OCI-LY3 (cell line): ENCODE data around the gene KHDRBS1.
A peak's percentile ranks its signal among the peaks of the same experiment; 100 is the strongest.

Experiments used
- H2AFZ ChIP-seq: fragments of 200-600, 300-600 bp; shearing (Covaris generic); 2 replicates; pipeline ENCODE4 v1.6.0; 2014; ENCODE audit warnings: antibody characterized with exemption, low read depth, low read length
- H3K27ac ChIP-seq: fragments of 200-600, 300-600 bp; sonication (generic); 2 replicates; pipeline ENCODE4 v1.5.1; 2014; ENCODE audit warnings: mild to moderate bottlenecking, low read length, moderate library complexity, mixed read lengths
- H3K27me3 ChIP-seq: fragments of 200-600, 300-600 bp; sonication (generic); 2 replicates; pipeline ENCODE4 v1.6.1; 2014; ENCODE audit warnings: low read depth, low read length, mixed read lengths
- H3K36me3 ChIP-seq: fragments of 200-600, 300-600 bp; sonication (generic); replicated peaks from 2 replicates; pipeline ENCODE3; 2014; ENCODE audit warnings: low read depth, low read length, mixed read lengths
- H3K4me1 ChIP-seq: fragments of 300-600, 200-600 bp; sonication (generic); 2 replicates; pipeline ENCODE4 v1.6.1; 2014; ENCODE audit warnings: low read length, mixed read lengths
- H3K4me2 ChIP-seq: fragments of 200-600, 300-600 bp; sonication (generic); 2 replicates; pipeline ENCODE4 v1.6.1; 2014; ENCODE audit warnings: low read length, mixed read lengths
- H3K4me3 ChIP-seq: fragments of 300-600, 200-600 bp; sonication (generic); 2 replicates; pipeline ENCODE4 v1.5.1; 2014; ENCODE audit warnings: antibody characterized with exemption, mild to moderate bottlenecking, low read length, moderate library complexity
- H3K79me2 ChIP-seq: fragments of 300-600, 200-600 bp; shearing (Covaris generic); 2 replicates; pipeline ENCODE4 v1.6.1; 2014; ENCODE audit warnings: mild to moderate bottlenecking, low read length, mixed read lengths
- H3K9ac ChIP-seq: fragments of 300-600, 200-600 bp; shearing (Covaris generic); 2 replicates; pipeline ENCODE4 v1.6.0; 2014; ENCODE audit warnings: mild to moderate bottlenecking, low read length, moderate library complexity
- H3K9me3 ChIP-seq: fragments of 200-600, 300-600 bp; shearing (Covaris generic); 2 replicates; pipeline ENCODE4 v1.6.1; 2014; ENCODE audit warnings: low read length, mixed read lengths; ENCODE audit not compliant: insufficient read depth
- H4K20me1 ChIP-seq: fragments of 200-600, 300-600 bp; sonication (generic); 2 replicates; pipeline ENCODE4 v1.6.1; 2016; ENCODE audit warnings: low read length, mixed read lengths; ENCODE audit not compliant: insufficient read depth
- CTCF ChIP-seq: fragments of 200-600, 300-600 bp; sonication (generic); IDR thresholded peaks from 2 replicates; pipeline ENCODE4 v1.5.1; 2014; ENCODE audit warnings: antibody characterized with exemption, low read length, low read depth
- EZH2phosphoT487 ChIP-seq: fragments of 200-600 bp; shearing (Covaris generic); IDR thresholded peaks from 2 replicates; pipeline ENCODE4 v1.6.1; 2018; ENCODE audit warnings: antibody characterized with exemption, mixed run types, low read depth

Gene KHDRBS1

GRCh38 chr1:31978843-31979400, 34.7 kb upstream of the KHDRBS1 start:
- peaks cover 16% of the 10 kb centered on the region for H3K4me1 ChIP-seq
- no peaks in the 10 kb centered on the region for H3K79me2 ChIP-seq
- no peak overlapping the region for H3K27ac ChIP-seq
- H3K27me3 ChIP-seq: no peaks in the 10 kb centered on the region
- no peaks in the 10 kb centered on the region for H3K9me3 ChIP-seq
- no peaks in the 10 kb centered on the region for H4K20me1 ChIP-seq
- no peak overlapping the region for H3K4me3 ChIP-seq
- no peaks in the 10 kb centered on the region for H3K36me3 ChIP-seq
- no peak overlapping the region for H3K4me2 ChIP-seq
- H2AFZ ChIP-seq: no peak overlapping the region
- no peak overlapping the region for H3K9ac ChIP-seq
- no peak for TF ChIP-seq CTCF
- TF ChIP-seq EZH2phosphoT487: no peak

DNA sequence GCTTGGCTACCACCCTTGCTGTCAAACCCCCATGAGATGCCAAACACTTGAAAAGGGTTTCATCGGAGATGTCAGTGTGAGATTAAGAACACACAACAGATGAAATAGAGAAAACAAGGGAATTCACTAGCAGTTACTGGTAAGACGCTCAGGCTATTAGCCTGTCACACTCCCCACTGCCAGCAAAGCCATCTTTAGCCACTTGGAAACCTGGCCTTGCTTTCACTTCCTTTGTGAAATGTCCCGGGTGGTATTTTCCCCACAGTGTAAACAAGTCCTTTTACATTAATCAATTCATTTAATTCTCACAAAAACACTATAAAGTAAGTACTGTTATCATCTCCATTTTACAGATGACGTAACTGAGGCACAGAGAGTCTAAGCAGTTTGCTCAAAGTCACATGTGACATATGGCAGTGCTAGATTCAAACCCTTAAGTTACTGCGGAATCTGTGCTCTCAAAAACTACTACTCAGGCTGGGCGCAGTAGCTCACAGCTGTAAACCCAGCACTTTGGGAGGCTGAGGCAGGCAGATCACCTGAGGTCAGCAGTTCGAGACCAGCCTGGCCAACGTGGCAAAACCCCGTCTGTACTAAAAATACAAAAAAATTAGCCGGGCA, 32.7 kb upstream of the KHDRBS1 start:
- Histone ChIP-seq H4K20me1 (no peaks in the 10 kb centered on the region), H3K9me3 (no peaks in the 10 kb centered on the region), H2AFZ (peak overlapping the region; percentile 69), H3K36me3 (no peaks in the 10 kb centered on the region), H3K9ac (no peak overlapping the region), H3K79me2 (no peaks in the 10 kb centered on the region), H3K27me3 (no peaks in the 10 kb centered on the region), H3K4me2 (peak overlapping the region; percentile 66), H3K4me1 (peaks cover 31% of the 10 kb centered on the region), H3K4me3 (peak overlapping the region; percentile 44; the same call in 1 of the 2 replicates), H3K27ac (no peak overlapping the region; the same call in 1 of the 2 replicates)
- TF ChIP-seq CTCF (no peak), EZH2phosphoT487 (no peak)

GRCh38 chr1:31981456-31981839, 32.2 kb upstream of the KHDRBS1 start:
- TF ChIP-seq EZH2phosphoT487 (no peak), CTCF (no peak)
- Histone ChIP-seq H3K27me3 (no peaks in the 10 kb centered on the region), H3K4me3 (no peak overlapping the region), H3K9ac (no peak overlapping the region), H3K36me3 (no peaks in the 10 kb centered on the region), H3K4me2 (peak overlapping the region; percentile 66), H2AFZ (no peak overlapping the region), H3K79me2 (no peaks in the 10 kb centered on the region), H4K20me1 (no peaks in the 10 kb centered on the region), H3K27ac (no peak overlapping the region), H3K4me1 (peaks cover 32% of the 10 kb centered on the region), H3K9me3 (no peaks in the 10 kb centered on the region)

DNA sequence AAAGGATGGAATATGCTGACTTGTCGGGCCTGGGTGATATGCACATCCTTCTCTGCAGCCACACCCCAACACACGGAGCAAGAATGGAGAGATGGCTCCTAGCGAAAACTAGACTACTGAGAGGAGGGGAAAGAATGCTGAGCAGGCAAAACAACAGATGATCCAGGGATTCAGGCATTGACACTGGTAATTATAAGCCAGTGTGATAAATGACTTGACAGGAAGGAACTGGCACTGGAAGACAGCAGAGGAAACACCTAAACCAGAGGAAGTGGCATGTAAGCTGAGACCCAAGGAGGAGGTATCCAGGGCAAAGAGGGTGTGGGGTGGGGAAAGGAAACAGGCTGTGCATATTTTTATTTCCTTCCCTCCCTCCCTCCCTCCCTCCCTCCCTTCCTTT, 31.7 kb upstream of the KHDRBS1 start:
- Histone ChIP-seq H3K9me3 (no peaks in the 10 kb centered on the region), H3K4me1 (peaks cover 32% of the 10 kb centered on the region), H3K79me2 (no peaks in the 10 kb centered on the region), H3K4me2 (no peak overlapping the region), H3K27ac (no peak overlapping the region), H3K36me3 (no peaks in the 10 kb centered on the region), H4K20me1 (no peaks in the 10 kb centered on the region), H3K27me3 (no peaks in the 10 kb centered on the region), H2AFZ (no peak overlapping the region), H3K4me3 (no peak overlapping the region), H3K9ac (no peak overlapping the region)
- TF ChIP-seq EZH2phosphoT487: no peak
- no peak for TF ChIP-seq CTCF
